Coronary artery (tissue), 2 donors: Measurements from ENCODE around the gene COL2A1.

Experiments
- DNase-seq: peaks from one replicate; pipeline ENCODE4 v3.0.0-alpha.2; 2017; ENCODE audit warnings: low spot score
- H3K27ac ChIP-seq, 2 donors: fragments of 200-600 bp; sonication (generic); one replicate each; pipeline ENCODE4 v1.5.1; 2016 to 2019
- H3K4me3 ChIP-seq: fragments of 200-600 bp; sonication (generic); 2 replicates; pipeline ENCODE4 v1.5.1; 2016; ENCODE audit warnings: mild to moderate bottlenecking, moderate library complexity
- CTCF ChIP-seq: fragments of 200-600 bp; sonication (generic); IDR thresholded peaks from one replicate; pipeline ENCODE4 v1.5.1; 2019; ENCODE audit warnings: antibody characterized with exemption

Gene COL2A1

GRCh38 chr12:47949441-47950341, 54.6 kb downstream of the COL2A1 start:
- no peak for DNase-seq

GRCh38 chr12:47947341-47947740, 56.9 kb downstream of the COL2A1 start:
- H3K27ac ChIP-seq = no peak overlapping the region
- H3K4me3 ChIP-seq = no peak overlapping the region
- DNase-seq = no peak
- TF ChIP-seq CTCF = no peak

More at GRCh38 chr12:47949441-47950341, 54.6 kb downstream of the COL2A1 start:
- Histone ChIP-seq H3K27ac (no peak overlapping the region), H3K4me3 (no peak overlapping the region)
- TF ChIP-seq CTCF = peak; percentile 60

- Histone ChIP-seq H3K27ac (no peak overlapping the region), H3K4me3 (no peak overlapping the region)
- DNase-seq = no peak
- no peak for TF ChIP-seq CTCF
These were observed 57.6 kb downstream of the COL2A1 start for GRCh38 chr12:47946413-47947323.

- Histone ChIP-seq H3K4me3 (no peak overlapping the region), H3K27ac (no peak overlapping the region)
- TF ChIP-seq CTCF = no peak
- no peak for DNase-seq
These were observed 58.9 kb downstream of the COL2A1 start for GRCh38 chr12:47945341-47945728.

- H3K27ac ChIP-seq = no peak overlapping the region
These were observed 59.5 kb downstream of the COL2A1 start for GRCh38 chr12:47944685-47945340.

More at GRCh38 chr12:47944685-47945340, 59.5 kb downstream of the COL2A1 start:
- no peak for DNase-seq
- H3K4me3 ChIP-seq = no peak overlapping the region
- no peak for TF ChIP-seq CTCF
